HG03378 (cell line): ENCODE results near the gene TSC1.
"Not testable (repeated sequence)": the region's sequence is repeated elsewhere in the genome, so short reads cannot be mapped to it uniquely, and the experiment has no call there.

ENCODE experiments used
- ATAC-seq: cut with Tn5 transposase; IDR thresholded peaks from one replicate; pipeline ENCODE4 v1.9.1; 2021; ENCODE audit warnings: mild to moderate bottlenecking, moderate library complexity; ENCODE audit not compliant: unreplicated experiment

TSC1 gene

GRCh38 chr9:132944294-132945185 is at the start of gene TSC1:
TSS of gene TSC1 (minus strand) at chr9:132944616. CDS start at chr9:132928872, 15,744 bp downstream.
- ATAC-seq: peak; percentile 37

- no peak for ATAC-seq
Measured at GRCh38 chr9:132993511-132993939, 49.1 kb upstream of the TSC1 start.

- no peak for ATAC-seq
Measured at GRCh38 chr9:132991351-132992300, 47.2 kb upstream of the TSC1 start.

- ATAC-seq: no peak
Measured at GRCh38 chr9:132990781-132991180, 46.4 kb upstream of the TSC1 start.

GRCh38 chr9:132989998-132990557 is 45.7 kb upstream of the TSC1 start:
- not testable (repeated sequence) for ATAC-seq

GRCh38 chr9:132989414-132989996 is 45.1 kb upstream of the TSC1 start:
- ATAC-seq: no peak

- ATAC-seq: no peak
Measured at GRCh38 chr9:132989014-132989310, 44.5 kb upstream of the TSC1 start.

- ATAC-seq: no peak
Measured at GRCh38 chr9:132988244-132989013, 44.0 kb upstream of the TSC1 start.

- ATAC-seq: no peak
Measured at GRCh38 chr9:132986640-132987620, 42.5 kb upstream of the TSC1 start.

GRCh38 chr9:132986114-132986513 is 41.7 kb upstream of the TSC1 start:
- no peak for ATAC-seq

- ATAC-seq: no peak
Measured at GRCh38 chr9:132985489-132985888, 41.1 kb upstream of the TSC1 start.

GRCh38 chr9:132985071-132985350 is 40.6 kb upstream of the TSC1 start:
- ATAC-seq: no peak

- ATAC-seq: no peak
Measured at GRCh38 chr9:132984202-132985070, 40.0 kb upstream of the TSC1 start.

GRCh38 chr9:132983491-132984201 is 39.2 kb upstream of the TSC1 start:
- no peak for ATAC-seq

GRCh38 chr9:132982458-132982857 is 38.0 kb upstream of the TSC1 start:
- no peak for ATAC-seq

GRCh38 chr9:132980157-132980556 is 35.7 kb upstream of the TSC1 start:
- ATAC-seq: no peak

GRCh38 chr9:132978451-132979131 is 34.2 kb upstream of the TSC1 start, which contains the start of gene GFI1B:
TSS of gene GFI1B (plus strand) at chr9:132978694. CDS start at chr9:132986679, 7,985 bp downstream.
- ATAC-seq: no peak
